GM06990 (cell line): ENCODE results near the gene COL11A1.
"Not testable (repeated sequence)": the region's sequence is repeated elsewhere in the genome, so short reads cannot be mapped to it uniquely, and the experiment has no call there.

Experiments
- DNase-seq: peaks from one replicate; pipeline ENCODE4 v3.0.0-alpha.2; 2011; ENCODE audit not compliant: insufficient read length; ENCODE audit errors: extremely low read depth
- H3K27me3 ChIP-seq: replicated peaks from 2 replicates; pipeline ENCODE4 v1.6.0; 2011; ENCODE audit warnings: low read length; ENCODE audit not compliant: control insufficient read depth, insufficient read depth
- H3K36me3 ChIP-seq: 2 replicates; pipeline ENCODE4 v1.5.1; 2011; ENCODE audit warnings: low read length; ENCODE audit not compliant: control insufficient read depth, insufficient read depth
- H3K4me3 ChIP-seq: replicated peaks from 2 replicates; pipeline ENCODE4 v1.5.1; 2011; ENCODE audit warnings: low read depth, mild to moderate bottlenecking, control low read depth, low read length
- TF ChIP-seq, protein P1 (sequence below): IDR thresholded peaks from 2 replicates; pipeline ENCODE4 v1.5.1; 2011; ENCODE audit warnings: low read length, control low read depth, mild to moderate bottlenecking, inconsistent platforms; ENCODE audit not compliant: insufficient read depth, poor library complexity, severe bottlenecking

Gene COL11A1

GRCh38 chr1:103056423-103056822, 51.9 kb downstream of the COL11A1 start:
- H3K36me3 ChIP-seq = no peaks in the 10 kb centered on the region
- no peak overlapping the region for H3K4me3 ChIP-seq
- H3K27me3 ChIP-seq = no peaks in the 10 kb centered on the region
- no peak for DNase-seq
- TF ChIP-seq, protein P1, sequence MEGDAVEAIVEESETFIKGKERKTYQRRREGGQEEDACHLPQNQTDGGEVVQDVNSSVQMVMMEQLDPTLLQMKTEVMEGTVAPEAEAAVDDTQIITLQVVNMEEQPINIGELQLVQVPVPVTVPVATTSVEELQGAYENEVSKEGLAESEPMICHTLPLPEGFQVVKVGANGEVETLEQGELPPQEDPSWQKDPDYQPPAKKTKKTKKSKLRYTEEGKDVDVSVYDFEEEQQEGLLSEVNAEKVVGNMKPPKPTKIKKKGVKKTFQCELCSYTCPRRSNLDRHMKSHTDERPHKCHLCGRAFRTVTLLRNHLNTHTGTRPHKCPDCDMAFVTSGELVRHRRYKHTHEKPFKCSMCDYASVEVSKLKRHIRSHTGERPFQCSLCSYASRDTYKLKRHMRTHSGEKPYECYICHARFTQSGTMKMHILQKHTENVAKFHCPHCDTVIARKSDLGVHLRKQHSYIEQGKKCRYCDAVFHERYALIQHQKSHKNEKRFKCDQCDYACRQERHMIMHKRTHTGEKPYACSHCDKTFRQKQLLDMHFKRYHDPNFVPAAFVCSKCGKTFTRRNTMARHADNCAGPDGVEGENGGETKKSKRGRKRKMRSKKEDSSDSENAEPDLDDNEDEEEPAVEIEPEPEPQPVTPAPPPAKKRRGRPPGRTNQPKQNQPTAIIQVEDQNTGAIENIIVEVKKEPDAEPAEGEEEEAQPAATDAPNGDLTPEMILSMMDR = no peak

DNA sequence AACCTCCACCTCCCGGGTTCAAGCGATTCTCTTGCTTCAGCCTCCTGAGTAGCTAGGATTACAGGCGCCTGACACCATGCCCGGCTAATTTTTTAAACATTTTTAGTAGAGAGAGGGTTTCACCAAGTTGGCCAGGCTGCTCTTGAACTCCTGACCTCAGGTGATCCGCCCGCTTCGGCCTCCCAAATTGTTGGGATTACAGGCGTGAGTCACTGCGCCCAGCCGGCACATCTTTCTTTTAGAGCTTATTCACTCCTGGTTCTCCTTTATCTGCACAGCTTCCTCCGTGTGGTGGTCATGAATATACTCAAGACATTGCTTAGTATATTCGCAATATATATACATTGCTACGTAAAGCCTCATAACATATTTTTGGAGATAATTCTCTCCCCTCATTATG, 80.2 kb downstream of the COL11A1 start:
- DNase-seq, H3K36me3 ChIP-seq, H3K4me3 ChIP-seq, H3K27me3 ChIP-seq: not testable (repeated sequence)

DNA sequence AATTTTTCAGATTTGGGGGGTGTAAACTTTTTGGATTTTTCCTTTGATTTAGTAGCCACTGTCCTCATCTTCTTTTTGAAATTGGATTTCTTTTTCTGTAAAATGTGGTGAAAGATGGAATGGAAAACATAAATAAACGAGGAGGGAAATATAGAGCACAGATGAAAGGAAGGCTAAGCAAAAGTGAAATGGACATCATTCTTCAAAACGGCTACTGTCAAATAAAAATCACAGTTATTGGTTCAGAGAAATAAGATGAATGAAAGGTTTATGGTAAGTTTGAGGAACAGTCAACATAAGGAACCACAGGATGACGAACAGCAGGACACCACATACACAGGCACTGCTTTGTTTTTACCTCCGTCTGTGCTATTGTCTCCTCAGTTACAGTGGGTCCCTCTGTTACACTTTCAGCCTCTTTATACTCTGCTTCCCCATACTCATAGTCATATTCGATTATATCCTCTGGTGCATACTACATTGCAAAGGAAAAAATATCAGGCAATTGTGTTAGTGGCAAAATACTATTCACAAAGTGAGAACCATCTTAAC, 82.4 kb downstream of the COL11A1 start:
- TF ChIP-seq, protein P1 = no peak
- H3K4me3 ChIP-seq = no peak overlapping the region
- no peak for DNase-seq

DNA sequence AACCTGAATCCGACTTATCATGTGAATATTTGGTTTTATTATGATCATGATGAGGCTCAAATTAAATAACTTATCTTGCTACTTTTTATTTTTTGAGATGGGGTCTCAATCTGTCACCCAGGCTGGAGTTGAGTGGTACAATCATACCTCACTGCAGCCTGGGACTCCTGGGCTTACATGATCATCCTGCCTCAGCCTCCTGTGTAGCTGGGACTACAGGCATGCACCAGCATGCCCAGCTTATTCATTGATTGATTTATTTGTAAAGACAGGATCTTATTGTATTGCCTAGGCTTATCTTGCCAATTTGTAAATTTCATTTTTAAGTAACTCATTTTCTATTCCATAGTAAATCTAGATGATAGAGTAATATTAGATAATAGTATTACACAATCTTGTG, 84.3 kb downstream of the COL11A1 start:
- TF ChIP-seq, protein P1 = no peak
- DNase-seq = no peak
- H3K4me3 ChIP-seq = no peak overlapping the region
- H3K27me3 ChIP-seq = no peaks in the 10 kb centered on the region
- H3K36me3 ChIP-seq = no peaks in the 10 kb centered on the region

More for the DNA sequence above, 82.4 kb downstream of the COL11A1 start:
- no peaks in the 10 kb centered on the region for H3K36me3 ChIP-seq
- H3K27me3 ChIP-seq = no peaks in the 10 kb centered on the region

- DNase-seq = no peak
- Histone ChIP-seq H3K27me3 (no peaks in the 10 kb centered on the region), H3K36me3 (no peaks in the 10 kb centered on the region), H3K4me3 (no peak overlapping the region)
- TF ChIP-seq, protein P1 = no peak
These were observed 106.3 kb downstream of the COL11A1 start for GRCh38 chr1:103002005-103002404.

GRCh38 chr1:102978874-102979273, 129.4 kb downstream of the COL11A1 start:
- DNase-seq = no peak
- Histone ChIP-seq H3K4me3 (no peak overlapping the region), H3K36me3 (no peaks in the 10 kb centered on the region), H3K27me3 (no peaks in the 10 kb centered on the region)
- TF ChIP-seq, protein P1 = no peak
